Liver (tissue), 3 donors: ENCODE results near the gene TOPAZ1.

Source experiments
- CTCF ChIP-seq: fragments of 150-350 bp; IDR thresholded peaks from 2 replicates; pipeline ENCODE4 v1.5.1; 2017; ENCODE audit warnings: improper control_type of control experiment, low read depth, low read length; ENCODE audit not compliant: missing input control
- EGR1 ChIP-seq, 2 donors: IDR thresholded peaks; 2 replicates each; pipeline ENCODE4 v1.6.1; 2016 to 2018; ENCODE audit warnings: antibody characterized with exemption in 2 of 2, low read depth in 2 of 2
- FOXA1 ChIP-seq: IDR thresholded peaks from 2 replicates; pipeline ENCODE4 v1.6.1; 2016; ENCODE audit warnings: antibody characterized with exemption
- GABPA ChIP-seq, 2 donors: IDR thresholded peaks in 1 of 2; conservative IDR thresholded peaks in 1 of 2; 2 replicates each; pipeline ENCODE4 v1.6.1; 2016; ENCODE audit warnings: antibody characterized with exemption in 2 of 2, mild to moderate bottlenecking in 1 of 2, moderate library complexity in 1 of 2
- HNF4A ChIP-seq, 2 donors: conservative IDR thresholded peaks; 2 replicates each; pipeline ENCODE4 v1.6.1; 2016; ENCODE audit warnings: antibody characterized with exemption in 2 of 2, mild to moderate bottlenecking in 2 of 2
- JUND ChIP-seq, 2 donors: IDR thresholded peaks; 2 replicates each; pipeline ENCODE4 v1.6.1; 2016; ENCODE audit warnings: antibody characterized with exemption in 2 of 2
- RAD21 ChIP-seq, 2 donors: IDR thresholded peaks; 2 replicates each; pipeline ENCODE4 v1.6.1; 2016; ENCODE audit warnings: antibody characterized with exemption in 2 of 2, mild to moderate bottlenecking in 2 of 2
- SP1 ChIP-seq: IDR thresholded peaks from 2 replicates; pipeline ENCODE4 v1.6.1; 2018; ENCODE audit warnings: antibody characterized with exemption, mild to moderate bottlenecking
- TAF1 ChIP-seq: conservative IDR thresholded peaks from 2 replicates; pipeline ENCODE4 v1.6.1; 2016; ENCODE audit warnings: antibody characterized with exemption, mild to moderate bottlenecking
- YY1 ChIP-seq: IDR thresholded peaks from 2 replicates; pipeline ENCODE4 v1.6.1; 2016; ENCODE audit warnings: antibody characterized with exemption, mild to moderate bottlenecking
- TF ChIP-seq, protein P1 (sequence below): IDR thresholded peaks from 2 replicates; pipeline ENCODE4 v1.6.1; 2016; ENCODE audit warnings: antibody characterized with exemption
- TF ChIP-seq, protein P2 (sequence below): IDR thresholded peaks from 2 replicates; pipeline ENCODE4 v1.6.1; 2016; ENCODE audit warnings: antibody characterized with exemption
- donor health status: healthy.
- donor health status: healthy.

- TF ChIP-seq CTCF (no peak), JUND (IDR thresholded peaks at IDR 0.05) (peak; percentile 73 to 75), YY1 (peak; percentile 59), EGR1 (IDR thresholded peaks at IDR 0.05; ENCODE audit: low read depth in 2 of 2) (no peak), TAF1 (no peak), SP1 (peak; percentile 76), GABPA (IDR thresholded peaks at IDR 0.05 in 1 of 2, conservative IDR thresholded peaks at IDR 0.05 in 1 of 2) (no peak), HNF4A (conservative IDR thresholded peaks at IDR 0.05) (peak; percentile 88 to 89), RAD21 (IDR thresholded peaks at IDR 0.05) (peak; percentile 24 to 50), FOXA1 (no peak)
- TF ChIP-seq, protein P1, sequence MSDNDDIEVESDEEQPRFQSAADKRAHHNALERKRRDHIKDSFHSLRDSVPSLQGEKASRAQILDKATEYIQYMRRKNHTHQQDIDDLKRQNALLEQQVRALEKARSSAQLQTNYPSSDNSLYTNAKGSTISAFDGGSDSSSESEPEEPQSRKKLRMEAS, result no peak
- TF ChIP-seq, protein P2, sequence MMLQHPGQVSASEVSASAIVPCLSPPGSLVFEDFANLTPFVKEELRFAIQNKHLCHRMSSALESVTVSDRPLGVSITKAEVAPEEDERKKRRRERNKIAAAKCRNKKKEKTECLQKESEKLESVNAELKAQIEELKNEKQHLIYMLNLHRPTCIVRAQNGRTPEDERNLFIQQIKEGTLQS, result no peak
These were observed 117.6 kb downstream of the TOPAZ1 start for GRCh38 chr3:44359146-44359751.
